Measurements from ENCODE around the gene SGK1.

DNA sequence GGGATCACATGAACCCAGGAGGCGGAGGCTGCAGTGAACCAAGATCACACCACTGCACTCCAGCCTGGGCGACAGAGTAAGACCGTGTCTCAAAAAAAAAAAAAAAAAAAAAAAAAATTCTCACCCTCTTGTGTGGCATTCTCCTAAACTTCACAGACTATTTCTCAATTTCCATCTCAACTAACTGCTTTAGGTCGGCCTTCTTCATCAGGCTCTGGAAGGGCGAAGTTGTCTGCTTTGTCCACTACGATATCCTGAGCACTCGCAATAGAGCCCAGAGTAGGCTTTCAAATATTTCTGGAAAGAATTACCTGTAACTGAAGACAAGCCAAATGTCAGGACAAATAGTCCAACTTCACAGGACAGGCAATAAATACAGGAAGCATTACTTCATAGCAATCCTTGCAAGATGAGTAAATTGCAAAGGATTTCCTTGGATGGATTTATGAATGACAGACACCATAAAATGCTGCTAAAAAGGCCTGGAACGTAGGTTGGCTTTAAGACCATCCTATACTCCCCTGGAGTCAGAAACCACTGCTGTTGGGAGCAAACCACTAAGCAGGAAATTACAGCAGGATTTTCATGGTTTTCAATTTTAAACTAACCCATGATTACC is 149.2 kb downstream of the SGK1 start:
- TF ChIP-seq, protein P1, sequence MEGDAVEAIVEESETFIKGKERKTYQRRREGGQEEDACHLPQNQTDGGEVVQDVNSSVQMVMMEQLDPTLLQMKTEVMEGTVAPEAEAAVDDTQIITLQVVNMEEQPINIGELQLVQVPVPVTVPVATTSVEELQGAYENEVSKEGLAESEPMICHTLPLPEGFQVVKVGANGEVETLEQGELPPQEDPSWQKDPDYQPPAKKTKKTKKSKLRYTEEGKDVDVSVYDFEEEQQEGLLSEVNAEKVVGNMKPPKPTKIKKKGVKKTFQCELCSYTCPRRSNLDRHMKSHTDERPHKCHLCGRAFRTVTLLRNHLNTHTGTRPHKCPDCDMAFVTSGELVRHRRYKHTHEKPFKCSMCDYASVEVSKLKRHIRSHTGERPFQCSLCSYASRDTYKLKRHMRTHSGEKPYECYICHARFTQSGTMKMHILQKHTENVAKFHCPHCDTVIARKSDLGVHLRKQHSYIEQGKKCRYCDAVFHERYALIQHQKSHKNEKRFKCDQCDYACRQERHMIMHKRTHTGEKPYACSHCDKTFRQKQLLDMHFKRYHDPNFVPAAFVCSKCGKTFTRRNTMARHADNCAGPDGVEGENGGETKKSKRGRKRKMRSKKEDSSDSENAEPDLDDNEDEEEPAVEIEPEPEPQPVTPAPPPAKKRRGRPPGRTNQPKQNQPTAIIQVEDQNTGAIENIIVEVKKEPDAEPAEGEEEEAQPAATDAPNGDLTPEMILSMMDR (IDR thresholded peaks at IDR 0.05; ENCODE audit: poor library complexity): no peak
- no peak for TF ChIP-seq EZH2phosphoT487 (IDR thresholded peaks at IDR 0.05; ENCODE audit: low read depth, severe bottlenecking, unreplicated experiment)

All from hepatocyte (in vitro differentiated cells).